Measurements from ENCODE around the gene MEGF6.

The MEGF6 gene

GRCh38 chr1:3611170-3612019 lies at the start of gene MEGF6:
Gene MEGF6, minus strand, starts transcription at chr1:3611508. Its CDS starts 240 bp downstream, at chr1:3611268.
- Mint-ChIP-seq H3K36me3 (no peaks in the 10 kb centered on the region), H3K4me3 (peak within 1 kb of the TSS; percentile 83), H3K27ac (no peak within 1 kb of the TSS), H3K4me1 (peaks cover 18% of the 10 kb centered on the region in 2 donors), H3K27me3 (peaks cover 31 to 38% of the 10 kb centered on the region in 2 donors), H3K9me3 (no peaks in the 10 kb centered on the region)
- ATAC-seq (replicated peaks) (peak; percentile 48 to 57), DNase-seq (no peak)

- H3K27ac Mint-ChIP-seq, result no peak overlapping the region
- no peak for DNase-seq
- peaks cover 0 to 3% of the 10 kb centered on the region in 2 donors for H3K36me3 Mint-ChIP-seq
- no peak overlapping the region for H3K4me3 Mint-ChIP-seq
- ATAC-seq (replicated peaks), result no peak
- H3K4me1 Mint-ChIP-seq, result peaks cover 25 to 43% of the 10 kb centered on the region in 2 donors
- H3K27me3 Mint-ChIP-seq, result peaks cover 18 to 50% of the 10 kb centered on the region in 2 donors
- H3K9me3 Mint-ChIP-seq, result no peaks in the 10 kb centered on the region
Measured at GRCh38 chr1:3660704-3661103, 49.4 kb upstream of the MEGF6 start.

- H3K27ac Mint-ChIP-seq, result no peak overlapping the region
- no peak overlapping the region for H3K4me3 Mint-ChIP-seq
- H3K27me3 Mint-ChIP-seq, result peaks cover 31 to 66% of the 10 kb centered on the region in 2 donors
- H3K4me1 Mint-ChIP-seq, result peaks cover 23 to 30% of the 10 kb centered on the region in 2 donors
- DNase-seq, result no peak
- no peak for ATAC-seq (replicated peaks)
- peaks cover 0 to 3% of the 10 kb centered on the region in 2 donors for H3K36me3 Mint-ChIP-seq
- no peaks in the 10 kb centered on the region for H3K9me3 Mint-ChIP-seq
Measured at GRCh38 chr1:3659093-3659492, 47.8 kb upstream of the MEGF6 start.

GRCh38 chr1:3658231-3658615 lies 46.9 kb upstream of the MEGF6 start:
- Mint-ChIP-seq H3K27ac (peak overlapping the region; percentile 38), H3K4me1 (peaks cover 22 to 33% of the 10 kb centered on the region in 2 donors), H3K27me3 (peaks cover 40 to 72% of the 10 kb centered on the region in 2 donors), H3K36me3 (peaks cover 0 to 3% of the 10 kb centered on the region in 2 donors), H3K4me3 (no peak overlapping the region), H3K9me3 (no peaks in the 10 kb centered on the region)
- no peak for DNase-seq
- ATAC-seq (replicated peaks), result no peak

GRCh38 chr1:3657578-3658230 lies 46.4 kb upstream of the MEGF6 start:
- H3K36me3 Mint-ChIP-seq, result peaks cover 0 to 3% of the 10 kb centered on the region in 2 donors
- ATAC-seq (replicated peaks) (no peak), DNase-seq (no peak)
- H3K27ac Mint-ChIP-seq, result peak overlapping the region; percentile 44
- no peak overlapping the region for H3K4me3 Mint-ChIP-seq
- peaks cover 42 to 73% of the 10 kb centered on the region in 2 donors for H3K27me3 Mint-ChIP-seq
- H3K4me1 Mint-ChIP-seq, result peaks cover 20 to 37% of the 10 kb centered on the region in 2 donors
- H3K9me3 Mint-ChIP-seq, result no peaks in the 10 kb centered on the region

- Mint-ChIP-seq H3K9me3 (no peaks in the 10 kb centered on the region), H3K4me3 (peak overlapping the region in 1 of 2 donors; percentile 17), H3K36me3 (peaks cover 0 to 3% of the 10 kb centered on the region in 2 donors), H3K27me3 (peaks cover 42 to 71% of the 10 kb centered on the region in 2 donors), H3K4me1 (peaks cover 20 to 37% of the 10 kb centered on the region in 2 donors), H3K27ac (peak overlapping the region; percentile 9)
- ATAC-seq (replicated peaks) (peak; percentile 20 to 28), DNase-seq (no peak)
Measured at GRCh38 chr1:3657096-3657475, 45.8 kb upstream of the MEGF6 start.

- H3K4me3 Mint-ChIP-seq, result peak overlapping the region in 1 of 2 donors; percentile 17
- ATAC-seq (replicated peaks), result peak; percentile 89 to 94
Measured at GRCh38 chr1:3656450-3657095, 45.3 kb upstream of the MEGF6 start.

GRCh38 chr1:3654549-3655281 lies 43.4 kb upstream of the MEGF6 start:
- Mint-ChIP-seq H3K4me1 (peaks cover 25 to 52% of the 10 kb centered on the region in 2 donors), H3K36me3 (peaks cover 0 to 3% of the 10 kb centered on the region in 2 donors), H3K27ac (no peak overlapping the region), H3K4me3 (no peak overlapping the region), H3K27me3 (peaks cover 48 to 78% of the 10 kb centered on the region in 2 donors), H3K9me3 (no peaks in the 10 kb centered on the region)
- no peak for DNase-seq
- no peak for ATAC-seq (replicated peaks)

More at GRCh38 chr1:3656450-3657095, 45.3 kb upstream of the MEGF6 start:
- no peaks in the 10 kb centered on the region for H3K9me3 Mint-ChIP-seq
- H3K36me3 Mint-ChIP-seq, result peaks cover 0 to 3% of the 10 kb centered on the region in 2 donors
- no peak for DNase-seq
- H3K4me1 Mint-ChIP-seq, result peaks cover 20 to 38% of the 10 kb centered on the region in 2 donors
- peaks cover 42 to 73% of the 10 kb centered on the region in 2 donors for H3K27me3 Mint-ChIP-seq
- H3K27ac Mint-ChIP-seq, result peak overlapping the region; percentile 9

GRCh38 chr1:3653286-3653618 lies 41.9 kb upstream of the MEGF6 start:
- H3K27me3 Mint-ChIP-seq, result peaks cover 37 to 67% of the 10 kb centered on the region in 2 donors
- H3K9me3 Mint-ChIP-seq, result no peaks in the 10 kb centered on the region
- H3K4me3 Mint-ChIP-seq, result peak overlapping the region; percentile 37 to 39
- H3K27ac Mint-ChIP-seq, result no peak overlapping the region
- H3K36me3 Mint-ChIP-seq, result peaks cover 0 to 2% of the 10 kb centered on the region in 2 donors
- DNase-seq, result no peak
- H3K4me1 Mint-ChIP-seq, result peaks cover 25 to 63% of the 10 kb centered on the region in 2 donors
- no peak for ATAC-seq (replicated peaks)

- Mint-ChIP-seq H3K4me1 (peaks cover 22 to 63% of the 10 kb centered on the region in 2 donors), H3K27ac (no peak overlapping the region), H3K36me3 (peaks cover 0 to 4% of the 10 kb centered on the region in 2 donors), H3K9me3 (no peaks in the 10 kb centered on the region), H3K27me3 (peaks cover 32 to 62% of the 10 kb centered on the region in 2 donors), H3K4me3 (peak overlapping the region; percentile 37 to 39)
- no peak for ATAC-seq (replicated peaks)
- no peak for DNase-seq
Measured at GRCh38 chr1:3652548-3653285, 41.4 kb upstream of the MEGF6 start.

GRCh38 chr1:3651930-3652547 lies 40.7 kb upstream of the MEGF6 start, which contains the start of gene TP73:
Gene TP73, plus strand, starts transcription at chr1:3652516. Its CDS starts 29,850 bp downstream, at chr1:3682366.
- Mint-ChIP-seq H3K36me3 (peaks cover 2 to 5% of the 10 kb centered on the region in 2 donors), H3K27me3 (peaks cover 31 to 56% of the 10 kb centered on the region in 2 donors), H3K9me3 (no peaks in the 10 kb centered on the region), H3K27ac (no peak within 1 kb of the TSS), H3K4me1 (peaks cover 19 to 61% of the 10 kb centered on the region in 2 donors), H3K4me3 (peak within 1 kb of the TSS; percentile 70 to 78)
- ATAC-seq (replicated peaks), result no peak
- DNase-seq, result no peak

- Mint-ChIP-seq H3K4me1 (peaks cover 13 to 54% of the 10 kb centered on the region in 2 donors), H3K36me3 (peaks cover 3 to 5% of the 10 kb centered on the region in 2 donors), H3K27ac (peak overlapping the region; percentile 62), H3K4me3 (peak overlapping the region; percentile 70 to 78), H3K27me3 (peaks cover 31 to 52% of the 10 kb centered on the region in 2 donors), H3K9me3 (no peaks in the 10 kb centered on the region)
- ATAC-seq (replicated peaks) (no peak), DNase-seq (no peak)
Measured at GRCh38 chr1:3651026-3651929, 40.0 kb upstream of the MEGF6 start.
